GM23248 (cell line): Measurements from ENCODE around the gene P2RY8. TPM values are rescaled to one million over a fixed set of nuclear protein-coding genes. Genes with fewer than 3 reads are reported as not detected.
"Not testable (repeated sequence)": the region's sequence is repeated elsewhere in the genome, so short reads cannot be mapped to it uniquely, and the experiment has no call there.

ENCODE experiments used
- DNase-seq: peaks from one replicate; pipeline ENCODE4 v3.0.0-alpha.2; 2015
- H2AFZ ChIP-seq: fragments of 200-600 bp; sonication (generic); 2 replicates; pipeline ENCODE4 v1.6.1; 2016; ENCODE audit warnings: antibody characterized with exemption
- H3F3A ChIP-seq: fragments of 200-600 bp; sonication (generic); 2 replicates; pipeline ENCODE4 v1.6.1; 2016; ENCODE audit warnings: mild to moderate bottlenecking, antibody characterized with exemption, mixed run types; ENCODE audit not compliant: insufficient read depth
- H3K27ac ChIP-seq: fragments of 200-600 bp; sonication (generic); 2 replicates; pipeline ENCODE4 v1.5.1; 2016; ENCODE audit warnings: mild to moderate bottlenecking
- H3K27me3 ChIP-seq: fragments of 200-600 bp; sonication (generic); replicated peaks from 2 replicates; pipeline ENCODE4 v1.6.1; 2016; ENCODE audit warnings: mild to moderate bottlenecking; ENCODE audit not compliant: insufficient read depth
- H3K36me3 ChIP-seq: fragments of 200-600 bp; sonication (generic); 2 replicates; pipeline ENCODE4 v1.6.1; 2016; ENCODE audit warnings: low read depth, mild to moderate bottlenecking
- H3K4me1 ChIP-seq: fragments of 200-600 bp; sonication (generic); 2 replicates; pipeline ENCODE4 v1.6.1; 2016; ENCODE audit warnings: mild to moderate bottlenecking; ENCODE audit not compliant: insufficient read depth
- H3K4me2 ChIP-seq: fragments of 200-600 bp; sonication (generic); one replicate; pipeline ENCODE4 v1.6.1; 2016; ENCODE audit warnings: mild to moderate bottlenecking; ENCODE audit not compliant: unreplicated experiment
- H3K4me3 ChIP-seq: fragments of 200-600 bp; sonication (generic); 2 replicates; pipeline ENCODE4 v1.5.1; 2016; ENCODE audit warnings: mild to moderate bottlenecking
- H3K79me2 ChIP-seq: fragments of 200-600 bp; sonication (generic); 2 replicates; pipeline ENCODE4 v1.6.1; 2016; ENCODE audit warnings: mild to moderate bottlenecking; ENCODE audit not compliant: insufficient read depth
- H3K9ac ChIP-seq: fragments of 200-600 bp; sonication (generic); 2 replicates; pipeline ENCODE4 v1.6.1; 2016; ENCODE audit warnings: mild to moderate bottlenecking
- H3K9me2 ChIP-seq: fragments of 200-600 bp; sonication (generic); 2 replicates; pipeline ENCODE4 v1.6.1; 2016; ENCODE audit warnings: mixed run types, mild to moderate bottlenecking, moderate library complexity; ENCODE audit not compliant: insufficient read depth
- H3K9me3 ChIP-seq: fragments of 200-600 bp; sonication (generic); one replicate; pipeline ENCODE4 v1.6.1; 2017; ENCODE audit warnings: low read depth
- H4K20me1 ChIP-seq: fragments of 200-600 bp; sonication (generic); 2 replicates; pipeline ENCODE4 v1.6.0; 2016; ENCODE audit not compliant: insufficient read depth
- EZH2 ChIP-seq: fragments of 200-600 bp; sonication (generic); IDR thresholded peaks from 2 replicates; pipeline ENCODE4 v1.6.1; 2018; ENCODE audit warnings: antibody characterized with exemption, mild to moderate bottlenecking; ENCODE audit not compliant: insufficient read depth, poor library complexity, severe bottlenecking
- EZH2phosphoT487 ChIP-seq: fragments of 200-600 bp; sonication (generic); IDR thresholded peaks from 2 replicates; pipeline ENCODE4 v1.6.1; 2018; ENCODE audit warnings: antibody characterized with exemption, moderate library complexity, mild to moderate bottlenecking, low read depth; ENCODE audit not compliant: insufficient read depth
- WGBS, 2 experiments: methylation state at CpG; one replicate each; pipeline ENCODE4 v1.1.6; 2015 to 2017; ENCODE audit warnings: low lambda C conversion rate in 2 of 2, low coverage in 1 of 2; ENCODE audit errors: missing lambda C conversion rate in 2 of 2; 5-methylcytosine and 5-hydroxymethylcytosine counted together
- in situ Hi-C: fragments of 300-500 bp; cut with MboI; formaldehyde crosslinking; loops from 2 replicates; pipeline ENCODE4 v1.15.0; 2020
- polyA plus RNA-seq: library from polyadenylated mRNA; unstranded; fragments of >200 nt; fragmentation: Nextera tagmentation; extraction: Ambion mirVana; gene quantifications from 2 replicates; pipeline ENCODE4 v1.2.1, GENCODE V29; 2016
- total RNA-seq: library from RNA; depleted of rRNA; stranded (reverse); fragments of >200 nt; shearing (Covaris generic); gene quantifications from 2 replicates; pipeline ENCODE4 v1.2.3, GENCODE V29; 2014

Gene P2RY8
- total and polyA plus RNA-seq, 2 experiments from 2014 or later, result not detected

- Histone ChIP-seq H3K27me3 (no peaks in the 10 kb centered on the region), H3K79me2 (no peaks in the 10 kb centered on the region), H3K4me1 (no peaks in the 10 kb centered on the region), H4K20me1 (no peaks in the 10 kb centered on the region), H3K4me3 (no peak overlapping the region), H2AFZ (no peak overlapping the region), H3K9me3 (no peaks in the 10 kb centered on the region), H3K9me2 (no peaks in the 10 kb centered on the region), H3K36me3 (no peaks in the 10 kb centered on the region), H3F3A (no peaks in the 10 kb centered on the region), H3K27ac (no peak overlapping the region), H3K9ac (no peak overlapping the region), H3K4me2 (no peak overlapping the region)
- 9 to 11% methylated on average over 4 of the region's 4 CpGs for WGBS, 2 experiments
- TF ChIP-seq EZH2phosphoT487, result no peak
- no peak for TF ChIP-seq EZH2
- DNase-seq, result peak; percentile 48
- in situ Hi-C loops, result no loop called here
Measured at GRCh38 chrX:1581132-1581531, 44.1 kb upstream of the P2RY8 start.

- H3K27ac ChIP-seq, result no peak overlapping the region
- no peaks in the 10 kb centered on the region for H4K20me1 ChIP-seq
- no peak for DNase-seq
- no peak overlapping the region for H2AFZ ChIP-seq
- no peaks in the 10 kb centered on the region for H3K79me2 ChIP-seq
- H3K4me2 ChIP-seq, result no peak overlapping the region
- WGBS, 2 experiments, result 47 to 49% methylated on average over 6 of the region's 6 CpGs
- no peaks in the 10 kb centered on the region for H3K4me1 ChIP-seq
- TF ChIP-seq EZH2 (no peak), EZH2phosphoT487 (no peak)
- no peaks in the 10 kb centered on the region for H3K9me2 ChIP-seq
- no peak overlapping the region for H3K9ac ChIP-seq
- in situ Hi-C loops, result no loop called here
- no peaks in the 10 kb centered on the region for H3F3A ChIP-seq
- H3K9me3 ChIP-seq, result no peaks in the 10 kb centered on the region
- no peaks in the 10 kb centered on the region for H3K36me3 ChIP-seq
- no peak overlapping the region for H3K4me3 ChIP-seq
- H3K27me3 ChIP-seq, result no peaks in the 10 kb centered on the region
Measured at GRCh38 chrX:1578511-1579173, 41.7 kb upstream of the P2RY8 start.

- Histone ChIP-seq H3F3A (no peaks in the 10 kb centered on the region), H2AFZ (no peak overlapping the region), H3K9ac (no peak overlapping the region), H3K9me3 (no peaks in the 10 kb centered on the region), H3K27me3 (no peaks in the 10 kb centered on the region), H3K27ac (no peak overlapping the region), H3K36me3 (no peaks in the 10 kb centered on the region), H3K4me1 (no peaks in the 10 kb centered on the region), H3K4me2 (no peak overlapping the region), H3K9me2 (no peaks in the 10 kb centered on the region), H3K79me2 (no peaks in the 10 kb centered on the region), H4K20me1 (no peaks in the 10 kb centered on the region), H3K4me3 (no peak overlapping the region)
- WGBS, 2 experiments, result 17 to 21% methylated on average over 2 of the region's 2 CpGs
- in situ Hi-C loops, result no loop called here
- DNase-seq, result no peak
- TF ChIP-seq EZH2phosphoT487 (no peak), EZH2 (no peak)
Measured at GRCh38 chrX:1577845-1578244, 40.9 kb upstream of the P2RY8 start.

GRCh38 chrX:1576201-1576992 is 39.4 kb upstream of the P2RY8 start:
- 28 to 36% methylated on average over 6 of the region's 6 CpGs for WGBS, 2 experiments

GRCh38 chrX:1574181-1574580 is 37.2 kb upstream of the P2RY8 start:
- H3K4me1 ChIP-seq, H3K79me2 ChIP-seq, H3K27me3 ChIP-seq, H3K4me3 ChIP-seq, in situ Hi-C loops, H3K9ac ChIP-seq, H2AFZ ChIP-seq, H3K36me3 ChIP-seq, H3K9me3 ChIP-seq, DNase-seq, H4K20me1 ChIP-seq, H3K9me2 ChIP-seq, H3F3A ChIP-seq, H3K27ac ChIP-seq, H3K4me2 ChIP-seq: not testable (repeated sequence)
- WGBS, 2 experiments, result 74 to 78% methylated on average over 19 of the region's 19 CpGs

More at GRCh38 chrX:1576201-1576992, 39.4 kb upstream of the P2RY8 start:
- Histone ChIP-seq H3F3A (no peaks in the 10 kb centered on the region), H3K4me2 (no peak overlapping the region), H3K9ac (no peak overlapping the region), H3K79me2 (no peaks in the 10 kb centered on the region), H4K20me1 (no peaks in the 10 kb centered on the region), H3K4me3 (no peak overlapping the region), H3K36me3 (no peaks in the 10 kb centered on the region), H3K27me3 (no peaks in the 10 kb centered on the region), H3K9me2 (no peaks in the 10 kb centered on the region), H3K27ac (no peak overlapping the region), H3K4me1 (no peaks in the 10 kb centered on the region), H2AFZ (no peak overlapping the region), H3K9me3 (no peaks in the 10 kb centered on the region)
- TF ChIP-seq EZH2phosphoT487, result no peak
- no peak for TF ChIP-seq EZH2
- in situ Hi-C loops, result no loop called here
- DNase-seq, result no peak
